GM23338 (cell line): ENCODE measurements around the gene GPATCH2. TPM values are rescaled to one million over a fixed set of nuclear protein-coding genes. Genes with fewer than 3 reads are reported as not detected.

ENCODE experiments used
- ATAC-seq: fragments of 200-7000 bp; cut with Tn5 transposase; 3 replicates; pipeline ENCODE4 v1.9.1; 2020
- DNase-seq: peaks from one replicate; pipeline ENCODE4 v3.0.0-alpha.2; 2015; ENCODE audit warnings: low spot score
- H2AFZ ChIP-seq: fragments of 200-600 bp; sonication (generic); 2 replicates; pipeline ENCODE4 v1.8.0; 2016; ENCODE audit warnings: antibody characterized with exemption, mild to moderate bottlenecking, moderate library complexity
- H3F3A ChIP-seq: fragments of 200-600 bp; sonication (generic); replicated peaks from 2 replicates; pipeline ENCODE4 v1.8.0; 2017; ENCODE audit warnings: antibody characterized with exemption, mixed run types, low read depth
- H3K27ac ChIP-seq: fragments of 200-600 bp; sonication (generic); 2 replicates; pipeline ENCODE4 v1.6.1; 2016; ENCODE audit warnings: low read depth
- H3K27me3 ChIP-seq: fragments of 200-600 bp; sonication (generic); 2 replicates; pipeline ENCODE4 v1.8.0; 2016; ENCODE audit warnings: mild to moderate bottlenecking, mixed run types, moderate library complexity; ENCODE audit not compliant: insufficient read depth
- H3K36me3 ChIP-seq: fragments of 200-600 bp; sonication (generic); 2 replicates; pipeline ENCODE4 v1.8.0; 2016; ENCODE audit warnings: mild to moderate bottlenecking; ENCODE audit not compliant: insufficient read depth
- H3K4me1 ChIP-seq: fragments of 200-600 bp; sonication (generic); 2 replicates; pipeline ENCODE4 v1.8.0; 2016; ENCODE audit warnings: mild to moderate bottlenecking, moderate library complexity; ENCODE audit not compliant: insufficient read depth
- H3K4me2 ChIP-seq: fragments of 200-600 bp; sonication (generic); 2 replicates; pipeline ENCODE4 v1.7.1; 2017; ENCODE audit warnings: mixed run types
- H3K4me3 ChIP-seq: fragments of 200-600 bp; sonication (generic); 2 replicates; pipeline ENCODE4 v1.6.1; 2016; ENCODE audit warnings: mixed run types
- H3K79me2 ChIP-seq: fragments of 200-600 bp; sonication (generic); replicated peaks from 2 replicates; pipeline ENCODE4 v1.8.0; 2017; ENCODE audit warnings: mild to moderate bottlenecking; ENCODE audit not compliant: insufficient read depth
- H3K9me2 ChIP-seq: fragments of 200-600 bp; sonication (generic); 2 replicates; pipeline ENCODE4 v1.8.0; 2017; ENCODE audit not compliant: insufficient read depth
- H4K20me1 ChIP-seq: fragments of 200-600 bp; sonication (generic); replicated peaks from 2 replicates; pipeline ENCODE4 v1.8.0; 2017; ENCODE audit warnings: mild to moderate bottlenecking; ENCODE audit not compliant: insufficient read depth
- H3K27ac Mint-ChIP-seq: 2 replicates; pipeline ENCODE4 v1.8.0; 2020; ENCODE audit warnings: inconsistent platforms, mild to moderate bottlenecking, moderate library complexity, mixed read lengths
- H3K27me3 Mint-ChIP-seq: 3 replicates; pipeline ENCODE4 v1.8.0; 2022; ENCODE audit warnings: low read depth, mild to moderate bottlenecking, moderate library complexity, mixed read lengths, inconsistent platforms; ENCODE audit not compliant: insufficient read depth, poor library complexity
- H3K36me3 Mint-ChIP-seq: 3 replicates; pipeline ENCODE4 v1.8.0; 2021; ENCODE audit warnings: low read depth, mild to moderate bottlenecking, inconsistent platforms, moderate library complexity, mixed read lengths
- H3K4me1 Mint-ChIP-seq: 3 replicates; pipeline ENCODE4 v1.8.0; 2020; ENCODE audit warnings: mild to moderate bottlenecking, inconsistent platforms, mixed read lengths
- H3K4me3 Mint-ChIP-seq: 3 replicates; pipeline ENCODE4 v1.8.0; 2021; ENCODE audit warnings: moderate library complexity, mild to moderate bottlenecking, inconsistent platforms, mixed read lengths
- H3K9me3 Mint-ChIP-seq: 3 replicates; pipeline ENCODE4 v1.8.0; 2020; ENCODE audit warnings: moderate library complexity, mild to moderate bottlenecking, inconsistent platforms, mixed read lengths
- CREB1 ChIP-seq: fragments of 250-450 bp; sonication (Bioruptor Pico); IDR thresholded peaks from 2 replicates; pipeline ENCODE4 v1.5.0; 2020; ENCODE audit warnings: low read depth, mild to moderate bottlenecking, moderate library complexity
- EZH2 ChIP-seq: fragments of 200-600 bp; sonication (generic); IDR thresholded peaks from one replicate; pipeline ENCODE4 v1.8.0; 2017; ENCODE audit warnings: antibody characterized with exemption, mild to moderate bottlenecking, low read depth; ENCODE audit not compliant: unreplicated experiment
- JUNB ChIP-seq: IDR thresholded peaks from one replicate; pipeline ENCODE4 v1.6.1; 2016; ENCODE audit warnings: antibody characterized with exemption; ENCODE audit not compliant: unreplicated experiment
- POLR2AphosphoS5 ChIP-seq: IDR thresholded peaks from 2 replicates; pipeline ENCODE4 v1.6.1; 2016; ENCODE audit warnings: antibody characterized with exemption, low read depth
- STAT1 ChIP-seq: IDR thresholded peaks from one replicate; pipeline ENCODE4 v1.6.1; 2016; ENCODE audit warnings: antibody characterized with exemption; ENCODE audit not compliant: unreplicated experiment
- ZNF331 ChIP-seq: fragments of 250-450 bp; sonication (Bioruptor Pico); IDR thresholded peaks from 2 replicates; pipeline ENCODE4 v1.5.0; 2020; ENCODE audit warnings: low read depth, mild to moderate bottlenecking, moderate library complexity
- polyA plus RNA-seq: library from polyadenylated mRNA; unstranded; fragments of >200 nt; fragmentation: Nextera tagmentation; extraction: Ambion mirVana; gene quantifications from 2 replicates; pipeline ENCODE4 v1.2.1, GENCODE V29; 2016
- total RNA-seq: library from RNA; depleted of rRNA; stranded (reverse); fragments of >200 nt; shearing (Covaris generic); gene quantifications from 2 replicates; pipeline ENCODE4 v1.2.3, GENCODE V29; 2014
- TF ChIP-seq, protein P1 (sequence below): IDR thresholded peaks from one replicate; pipeline ENCODE4 v1.6.1; 2018; ENCODE audit warnings: antibody characterized with exemption; ENCODE audit not compliant: unreplicated experiment
- TF ChIP-seq, protein P2 (sequence below): fragments of 250-450 bp; sonication (Bioruptor Pico); IDR thresholded peaks from 2 replicates; pipeline ENCODE4 v1.5.0; 2020; ENCODE audit warnings: mild to moderate bottlenecking, moderate library complexity

GPATCH2 gene
- total and polyA plus RNA-seq, 2 experiments from 2014 or later = 12.3 to 26.7 TPM

DNA sequence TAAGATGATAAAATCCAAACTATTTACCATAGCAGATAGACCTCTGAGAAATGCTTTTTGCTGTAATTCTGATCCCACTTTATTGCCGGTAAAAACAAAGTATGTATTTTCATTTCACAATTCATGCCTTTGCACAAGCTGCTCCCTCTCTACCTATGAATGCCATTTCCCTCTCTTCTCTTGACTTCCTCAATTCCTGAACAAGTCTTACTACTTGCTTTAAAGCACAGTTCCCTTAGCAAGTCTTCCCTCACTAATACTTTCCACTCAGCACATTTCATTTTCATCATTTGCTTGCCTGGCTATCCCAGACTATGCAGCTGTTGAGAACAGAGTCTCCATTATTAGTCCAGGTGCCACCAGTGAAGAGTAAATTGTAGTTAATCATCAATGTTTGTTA, 13.8 kb downstream of the GPATCH2 start:
- Histone ChIP-seq H2AFZ (no peak overlapping the region), H3K4me3 (no peak overlapping the region), H3K27me3 (no peaks in the 10 kb centered on the region), H3K36me3 (no peaks in the 10 kb centered on the region), H3K4me2 (no peak overlapping the region), H3F3A (no peaks in the 10 kb centered on the region), H3K79me2 (peaks cover 33% of the 10 kb centered on the region), H4K20me1 (no peaks in the 10 kb centered on the region), H3K27ac (no peak overlapping the region), H3K9me2 (no peaks in the 10 kb centered on the region), H3K4me1 (peaks cover 15% of the 10 kb centered on the region)
- Mint-ChIP-seq H3K4me1 (peaks cover 13% of the 10 kb centered on the region; the same call in 2 of the 3 replicates), H3K4me3 (no peak overlapping the region), H3K36me3 (peaks cover 10% of the 10 kb centered on the region; the same call in 2 of the 3 replicates), H3K27ac (no peak overlapping the region), H3K9me3 (no peaks in the 10 kb centered on the region), H3K27me3 (no peaks in the 10 kb centered on the region)
- DNase-seq = no peak
- no peak for ATAC-seq
- no peak for TF ChIP-seq CREB1 (CRISPR knock-in tag)
- TF ChIP-seq JUNB = no peak
- TF ChIP-seq EZH2 = no peak
- no peak for TF ChIP-seq ZNF331 (CRISPR knock-in tag)
- TF ChIP-seq, protein P1, sequence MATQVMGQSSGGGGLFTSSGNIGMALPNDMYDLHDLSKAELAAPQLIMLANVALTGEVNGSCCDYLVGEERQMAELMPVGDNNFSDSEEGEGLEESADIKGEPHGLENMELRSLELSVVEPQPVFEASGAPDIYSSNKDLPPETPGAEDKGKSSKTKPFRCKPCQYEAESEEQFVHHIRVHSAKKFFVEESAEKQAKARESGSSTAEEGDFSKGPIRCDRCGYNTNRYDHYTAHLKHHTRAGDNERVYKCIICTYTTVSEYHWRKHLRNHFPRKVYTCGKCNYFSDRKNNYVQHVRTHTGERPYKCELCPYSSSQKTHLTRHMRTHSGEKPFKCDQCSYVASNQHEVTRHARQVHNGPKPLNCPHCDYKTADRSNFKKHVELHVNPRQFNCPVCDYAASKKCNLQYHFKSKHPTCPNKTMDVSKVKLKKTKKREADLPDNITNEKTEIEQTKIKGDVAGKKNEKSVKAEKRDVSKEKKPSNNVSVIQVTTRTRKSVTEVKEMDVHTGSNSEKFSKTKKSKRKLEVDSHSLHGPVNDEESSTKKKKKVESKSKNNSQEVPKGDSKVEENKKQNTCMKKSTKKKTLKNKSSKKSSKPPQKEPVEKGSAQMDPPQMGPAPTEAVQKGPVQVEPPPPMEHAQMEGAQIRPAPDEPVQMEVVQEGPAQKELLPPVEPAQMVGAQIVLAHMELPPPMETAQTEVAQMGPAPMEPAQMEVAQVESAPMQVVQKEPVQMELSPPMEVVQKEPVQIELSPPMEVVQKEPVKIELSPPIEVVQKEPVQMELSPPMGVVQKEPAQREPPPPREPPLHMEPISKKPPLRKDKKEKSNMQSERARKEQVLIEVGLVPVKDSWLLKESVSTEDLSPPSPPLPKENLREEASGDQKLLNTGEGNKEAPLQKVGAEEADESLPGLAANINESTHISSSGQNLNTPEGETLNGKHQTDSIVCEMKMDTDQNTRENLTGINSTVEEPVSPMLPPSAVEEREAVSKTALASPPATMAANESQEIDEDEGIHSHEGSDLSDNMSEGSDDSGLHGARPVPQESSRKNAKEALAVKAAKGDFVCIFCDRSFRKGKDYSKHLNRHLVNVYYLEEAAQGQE = no peak

DNA sequence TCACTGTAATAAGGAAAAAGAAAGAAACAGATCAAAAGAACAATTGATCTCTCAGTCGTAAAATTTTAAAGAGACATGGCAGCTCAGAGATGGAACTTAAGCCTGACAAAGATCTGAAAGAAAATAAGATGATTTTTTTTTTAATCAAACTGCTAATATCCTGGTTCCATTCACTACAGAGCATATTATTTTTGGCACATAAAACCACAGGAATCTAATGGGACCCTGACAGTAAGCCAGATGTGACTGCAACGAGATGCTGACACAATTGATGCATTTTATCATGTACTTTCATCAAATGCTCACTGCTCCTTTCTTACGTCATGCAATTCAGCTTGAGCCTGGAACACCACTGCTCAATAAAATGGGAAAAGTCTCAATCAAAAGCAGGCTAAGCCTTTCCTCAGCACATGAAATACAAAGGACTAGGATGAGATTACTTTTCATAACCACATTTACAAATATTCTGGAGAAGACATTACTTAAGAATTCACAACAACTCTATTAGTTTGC, 16.6 kb downstream of the GPATCH2 start:
- no peaks in the 10 kb centered on the region for H3K4me1 ChIP-seq
- H3K36me3 ChIP-seq = no peaks in the 10 kb centered on the region
- no peaks in the 10 kb centered on the region for H3F3A ChIP-seq
- Mint-ChIP-seq H3K27me3 (no peaks in the 10 kb centered on the region), H3K4me3 (no peak overlapping the region), H3K27ac (peak overlapping the region; percentile 23; the same call in 1 of the 2 replicates), H3K9me3 (no peaks in the 10 kb centered on the region), H3K36me3 (peaks cover 2% of the 10 kb centered on the region; the same call in 1 of the 3 replicates), H3K4me1 (no peaks in the 10 kb centered on the region)
- no peaks in the 10 kb centered on the region for H3K9me2 ChIP-seq
- DNase-seq = no peak
- no peak overlapping the region for H3K27ac ChIP-seq
- H2AFZ ChIP-seq = no peak overlapping the region
- no peaks in the 10 kb centered on the region for H3K27me3 ChIP-seq
- peaks cover 22% of the 10 kb centered on the region; the same call in 1 of the 2 replicates for H3K79me2 ChIP-seq
- no peak for ATAC-seq
- H4K20me1 ChIP-seq = no peaks in the 10 kb centered on the region; the same call in 1 of the 2 replicates
- H3K4me2 ChIP-seq = no peak overlapping the region
- H3K4me3 ChIP-seq = no peak overlapping the region
- TF ChIP-seq CREB1 (CRISPR knock-in tag) (no peak), JUNB (no peak), STAT1 (no peak), POLR2AphosphoS5 (no peak)
- TF ChIP-seq, protein P2, sequence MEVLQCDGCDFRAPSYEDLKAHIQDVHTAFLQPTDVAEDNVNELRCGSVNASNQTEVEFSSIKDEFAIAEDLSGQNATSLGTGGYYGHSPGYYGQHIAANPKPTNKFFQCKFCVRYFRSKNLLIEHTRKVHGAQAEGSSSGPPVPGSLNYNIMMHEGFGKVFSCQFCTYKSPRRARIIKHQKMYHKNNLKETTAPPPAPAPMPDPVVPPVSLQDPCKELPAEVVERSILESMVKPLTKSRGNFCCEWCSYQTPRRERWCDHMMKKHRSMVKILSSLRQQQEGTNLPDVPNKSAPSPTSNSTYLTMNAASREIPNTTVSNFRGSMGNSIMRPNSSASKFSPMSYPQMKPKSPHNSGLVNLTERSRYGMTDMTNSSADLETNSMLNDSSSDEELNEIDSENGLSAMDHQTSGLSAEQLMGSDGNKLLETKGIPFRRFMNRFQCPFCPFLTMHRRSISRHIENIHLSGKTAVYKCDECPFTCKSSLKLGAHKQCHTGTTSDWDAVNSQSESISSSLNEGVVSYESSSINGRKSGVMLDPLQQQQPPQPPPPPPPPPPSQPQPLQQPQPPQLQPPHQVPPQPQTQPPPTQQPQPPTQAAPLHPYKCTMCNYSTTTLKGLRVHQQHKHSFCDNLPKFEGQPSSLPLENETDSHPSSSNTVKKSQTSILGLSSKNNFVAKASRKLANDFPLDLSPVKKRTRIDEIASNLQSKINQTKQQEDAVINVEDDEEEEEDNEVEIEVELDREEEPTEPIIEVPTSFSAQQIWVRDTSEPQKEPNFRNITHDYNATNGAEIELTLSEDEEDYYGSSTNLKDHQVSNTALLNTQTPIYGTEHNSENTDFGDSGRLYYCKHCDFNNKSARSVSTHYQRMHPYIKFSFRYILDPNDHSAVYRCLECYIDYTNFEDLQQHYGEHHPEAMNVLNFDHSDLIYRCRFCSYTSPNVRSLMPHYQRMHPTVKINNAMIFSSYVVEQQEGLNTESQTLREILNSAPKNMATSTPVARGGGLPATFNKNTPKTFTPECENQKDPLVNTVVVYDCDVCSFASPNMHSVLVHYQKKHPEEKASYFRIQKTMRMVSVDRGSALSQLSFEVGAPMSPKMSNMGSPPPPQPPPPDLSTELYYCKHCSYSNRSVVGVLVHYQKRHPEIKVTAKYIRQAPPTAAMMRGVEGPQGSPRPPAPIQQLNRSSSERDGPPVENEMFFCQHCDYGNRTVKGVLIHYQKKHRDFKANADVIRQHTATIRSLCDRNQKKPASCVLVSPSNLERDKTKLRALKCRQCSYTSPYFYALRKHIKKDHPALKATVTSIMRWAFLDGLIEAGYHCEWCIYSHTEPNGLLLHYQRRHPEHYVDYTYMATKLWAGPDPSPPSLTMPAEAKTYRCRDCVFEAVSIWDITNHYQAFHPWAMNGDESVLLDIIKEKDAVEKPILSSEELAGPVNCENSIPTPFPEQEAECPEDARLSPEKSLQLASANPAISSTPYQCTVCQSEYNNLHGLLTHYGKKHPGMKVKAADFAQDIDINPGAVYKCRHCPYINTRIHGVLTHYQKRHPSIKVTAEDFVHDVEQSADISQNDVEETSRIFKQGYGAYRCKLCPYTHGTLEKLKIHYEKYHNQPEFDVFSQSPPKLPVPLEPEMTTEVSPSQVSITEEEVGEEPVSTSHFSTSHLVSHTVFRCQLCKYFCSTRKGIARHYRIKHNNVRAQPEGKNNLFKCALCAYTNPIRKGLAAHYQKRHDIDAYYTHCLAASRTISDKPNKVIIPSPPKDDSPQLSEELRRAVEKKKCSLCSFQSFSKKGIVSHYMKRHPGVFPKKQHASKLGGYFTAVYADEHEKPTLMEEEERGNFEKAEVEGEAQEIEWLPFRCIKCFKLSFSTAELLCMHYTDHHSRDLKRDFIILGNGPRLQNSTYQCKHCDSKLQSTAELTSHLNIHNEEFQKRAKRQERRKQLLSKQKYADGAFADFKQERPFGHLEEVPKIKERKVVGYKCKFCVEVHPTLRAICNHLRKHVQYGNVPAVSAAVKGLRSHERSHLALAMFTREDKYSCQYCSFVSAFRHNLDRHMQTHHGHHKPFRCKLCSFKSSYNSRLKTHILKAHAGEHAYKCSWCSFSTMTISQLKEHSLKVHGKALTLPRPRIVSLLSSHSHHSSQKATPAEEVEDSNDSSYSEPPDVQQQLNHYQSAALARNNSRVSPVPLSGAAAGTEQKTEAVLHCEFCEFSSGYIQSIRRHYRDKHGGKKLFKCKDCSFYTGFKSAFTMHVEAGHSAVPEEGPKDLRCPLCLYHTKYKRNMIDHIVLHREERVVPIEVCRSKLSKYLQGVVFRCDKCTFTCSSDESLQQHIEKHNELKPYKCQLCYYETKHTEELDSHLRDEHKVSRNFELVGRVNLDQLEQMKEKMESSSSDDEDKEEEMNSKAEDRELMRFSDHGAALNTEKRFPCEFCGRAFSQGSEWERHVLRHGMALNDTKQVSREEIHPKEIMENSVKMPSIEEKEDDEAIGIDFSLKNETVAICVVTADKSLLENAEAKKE (CRISPR knock-in tag) = no peak
- TF ChIP-seq, protein P1 = no peak
